HG02970 (cell line): Measurements from ENCODE around the gene GPC6.

Source experiments
- ATAC-seq: cut with Tn5 transposase; IDR thresholded peaks from one replicate; pipeline ENCODE4 v1.9.1; 2021; ENCODE audit warnings: mild to moderate bottlenecking, moderate library complexity, moderate number of reproducible peaks; ENCODE audit not compliant: unreplicated experiment, low FRiP score

The GPC6 gene

DNA sequence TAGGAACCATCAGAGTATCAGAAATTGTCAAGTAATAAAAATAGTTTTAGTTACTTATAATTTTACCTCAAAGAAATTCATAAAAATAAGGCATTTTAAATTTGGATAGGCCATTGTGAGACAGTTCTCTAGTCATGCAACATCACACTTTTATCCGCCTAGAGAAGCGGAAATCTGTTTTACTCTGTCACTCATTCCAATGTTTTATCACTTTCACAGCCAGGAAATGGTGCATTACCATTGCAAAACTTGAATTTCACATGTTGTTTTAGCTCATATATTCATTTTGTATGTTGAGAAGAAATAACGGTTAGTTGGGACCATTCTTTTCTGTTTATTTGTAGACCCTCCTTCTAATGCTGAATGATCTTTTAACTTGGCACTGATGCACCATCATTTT lies 427.2 kb downstream of the GPC6 start:
- ATAC-seq, result no peak

- ATAC-seq, result no peak
Observed at GRCh38 chr13:93655154-93655553, 428.5 kb downstream of the GPC6 start.

DNA sequence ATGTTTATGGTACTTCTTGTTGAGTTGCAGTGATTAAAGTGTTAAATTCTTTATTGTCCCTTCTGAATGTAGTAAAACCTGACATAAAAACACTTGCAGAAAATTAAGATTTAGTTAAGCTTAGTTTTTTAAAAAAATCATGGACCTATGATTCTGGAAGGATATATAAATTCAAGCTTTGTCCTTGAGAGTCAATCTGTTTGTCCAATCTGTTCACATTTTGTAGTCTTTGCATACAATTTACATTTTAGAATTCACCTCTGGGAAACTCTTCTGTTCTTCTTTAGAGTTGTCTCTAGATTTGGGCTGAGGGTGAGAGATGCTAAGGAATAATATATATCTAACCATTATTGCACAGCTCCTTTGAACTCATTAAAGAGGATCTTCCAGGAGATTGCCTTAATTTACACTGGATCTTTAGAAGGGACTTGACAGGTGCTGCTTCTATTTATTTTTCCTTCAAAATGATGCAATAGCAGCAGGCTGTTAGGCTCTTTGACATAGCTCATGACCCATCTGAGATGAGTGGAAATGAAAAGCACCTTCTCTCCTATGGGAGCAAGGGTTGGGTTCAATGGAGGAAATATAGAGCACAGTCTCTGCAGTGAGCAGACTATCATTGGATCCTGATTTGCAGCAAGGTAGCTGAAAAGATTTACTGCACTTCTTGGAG lies 433.9 kb downstream of the GPC6 start:
- no peak for ATAC-seq

GRCh38 chr13:93670866-93671265 lies 444.3 kb downstream of the GPC6 start:
- ATAC-seq, result no peak

DNA sequence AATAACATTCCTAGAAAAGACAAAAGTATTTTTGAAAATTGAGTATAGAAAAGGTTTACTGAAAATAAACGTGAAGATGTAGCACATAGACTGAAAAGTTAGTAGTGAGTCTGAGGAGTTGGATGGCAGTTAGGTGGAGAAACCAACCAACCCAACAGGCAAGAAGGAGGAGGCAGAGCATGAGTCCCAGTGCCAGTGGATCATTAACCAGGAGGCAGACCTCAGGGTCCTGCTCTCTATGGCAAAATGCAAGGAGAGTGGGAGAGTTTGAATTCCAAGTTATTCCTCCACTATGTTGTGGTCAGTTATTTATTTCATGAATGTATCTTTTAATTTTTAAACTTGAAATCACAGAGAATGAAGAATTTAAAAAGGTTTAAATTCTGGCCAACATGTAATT lies 446.4 kb downstream of the GPC6 start:
- ATAC-seq, result no peak

GRCh38 chr13:93673885-93674284 lies 447.3 kb downstream of the GPC6 start:
- no peak for ATAC-seq

- no peak for ATAC-seq
Observed at GRCh38 chr13:93674337-93674755, 447.7 kb downstream of the GPC6 start.

DNA sequence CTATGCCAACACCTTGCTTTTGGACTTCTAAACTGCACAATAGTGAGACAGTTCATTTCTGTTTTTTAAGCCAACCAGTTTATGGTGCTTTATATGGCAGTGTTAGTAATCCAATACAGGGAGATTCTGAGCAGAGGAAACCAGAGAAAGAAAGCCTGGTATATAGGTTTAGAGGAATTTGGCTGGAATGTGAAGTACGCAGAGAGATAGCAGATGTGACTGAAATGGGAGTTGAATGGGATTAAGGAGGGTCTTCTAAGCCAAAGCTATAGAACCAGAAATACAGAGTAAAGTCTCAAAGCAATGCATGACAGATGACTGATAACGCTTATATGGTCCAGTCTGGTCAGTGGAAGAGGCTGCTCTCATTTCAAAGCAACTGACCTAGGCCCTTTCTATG lies 453.7 kb downstream of the GPC6 start:
- ATAC-seq, result no peak

GRCh38 chr13:93685900-93686299 lies 459.3 kb downstream of the GPC6 start:
- no peak for ATAC-seq

- no peak for ATAC-seq
Observed at GRCh38 chr13:93686399-93686798, 459.8 kb downstream of the GPC6 start.

DNA sequence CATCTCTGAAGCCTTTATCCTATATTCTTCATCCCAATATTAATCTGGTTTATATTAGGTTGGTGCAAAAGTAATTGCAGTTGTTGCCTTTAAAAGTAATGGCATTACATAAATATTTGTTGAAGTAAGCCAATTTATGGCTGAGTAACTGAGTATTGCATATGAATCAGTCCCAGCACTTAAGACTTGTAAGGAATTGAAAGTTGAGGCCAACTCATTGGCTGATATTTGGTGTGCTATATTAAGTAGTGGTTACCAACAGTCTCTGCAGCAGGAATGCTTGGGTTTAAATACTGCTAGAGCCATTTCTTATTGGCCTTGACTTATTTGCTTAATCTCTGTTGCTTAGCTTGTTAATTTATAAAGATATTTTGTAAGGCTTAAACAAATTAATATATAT lies 460.7 kb downstream of the GPC6 start:
- no peak for ATAC-seq

- ATAC-seq, result no peak
Observed at GRCh38 chr13:93689333-93689732, 462.7 kb downstream of the GPC6 start.

- ATAC-seq, result no peak
Observed at GRCh38 chr13:93690139-93690538, 463.5 kb downstream of the GPC6 start.

- no peak for ATAC-seq
Observed at GRCh38 chr13:93698016-93698613, 471.5 kb downstream of the GPC6 start.

DNA sequence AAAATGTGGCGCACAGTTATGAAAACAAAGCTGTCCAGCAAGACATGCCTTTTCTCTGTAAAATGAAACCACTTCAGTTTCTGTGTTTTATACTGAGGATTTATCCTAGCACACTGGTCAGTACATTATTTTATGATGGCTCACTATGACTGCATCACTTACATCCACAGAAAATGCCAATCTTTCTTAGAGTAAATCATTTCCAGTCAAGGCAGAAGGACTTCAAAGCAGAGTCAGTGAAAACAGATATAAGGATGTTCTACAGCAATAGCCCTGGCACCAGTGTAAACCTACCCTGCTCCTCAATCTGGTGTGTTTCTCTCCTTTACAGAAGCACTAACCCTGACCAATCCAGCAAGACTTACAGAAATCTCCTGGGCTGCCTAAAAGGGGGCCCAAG lies 473.5 kb downstream of the GPC6 start:
- ATAC-seq, result no peak

GRCh38 chr13:93708308-93709075 lies 481.9 kb downstream of the GPC6 start:
- no peak for ATAC-seq

GRCh38 chr13:93709506-93710244 lies 483.1 kb downstream of the GPC6 start:
- ATAC-seq, result no peak

DNA sequence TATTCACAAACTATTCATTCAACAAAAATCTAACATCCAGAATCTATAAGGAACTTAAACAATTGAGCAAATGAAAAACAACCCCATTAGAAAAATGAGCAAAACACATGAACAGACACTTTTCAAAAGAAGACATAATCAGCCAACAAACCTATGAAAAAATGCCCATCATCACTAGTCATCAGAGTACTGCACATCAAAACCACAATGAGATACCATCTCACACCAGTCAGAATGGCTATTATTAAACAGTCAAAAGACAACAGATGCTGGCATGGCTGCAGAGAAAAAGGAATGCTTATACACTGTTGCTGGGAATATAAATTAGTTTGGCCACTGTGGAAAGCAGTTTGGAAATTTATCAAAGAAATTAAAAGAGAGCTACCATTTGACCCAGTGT lies 487.6 kb downstream of the GPC6 start:
- ATAC-seq, result no peak

DNA sequence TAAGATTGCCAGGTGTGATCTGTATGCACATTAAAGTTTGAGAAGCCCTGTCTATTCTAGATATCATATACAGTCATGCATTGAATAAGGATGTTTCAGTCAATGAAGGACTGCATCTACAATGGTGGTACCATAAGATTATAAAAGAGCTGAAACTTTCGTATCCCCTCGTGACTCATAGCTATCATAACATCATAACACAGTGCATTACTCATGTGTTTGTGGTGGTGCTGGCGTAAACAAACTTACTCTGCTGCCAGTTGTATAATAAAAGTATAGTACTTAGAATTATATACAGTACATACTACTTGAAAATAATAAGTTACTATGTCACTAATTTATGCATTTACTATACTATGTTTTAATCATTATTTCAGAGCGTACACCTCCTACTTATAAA lies 489.3 kb downstream of the GPC6 start:
- no peak for ATAC-seq

GRCh38 chr13:93716623-93717022 lies 490.0 kb downstream of the GPC6 start:
- no peak for ATAC-seq

- no peak for ATAC-seq
Observed at GRCh38 chr13:93721483-93721882, 494.9 kb downstream of the GPC6 start.
